HEK293T (cell line): ENCODE measurements around the gene ASAP3.

Source experiments
- CTCF ChIA-PET: fragments of 350-600 bp; formaldehyde crosslinking; extraction: SDS; loops from one replicate; lab custom pipeline; 2021; ENCODE audit warnings: antibody characterized with exemption, inconsistent platforms; lab: Yijun Ruan, JAX
- POLR2A ChIA-PET: fragments of 350-600 bp; formaldehyde crosslinking; extraction: SDS; loops from one replicate; lab custom pipeline; 2020; ENCODE audit warnings: antibody characterized with exemption, inconsistent platforms; lab: Yijun Ruan, JAX
- DNase-seq: peaks from one replicate; pipeline ENCODE4 v3.0.0; 2012; ENCODE audit warnings: mixed read lengths; ENCODE audit errors: extremely low spot score
- ARNT ChIP-seq: fragments of 450-650 bp; IDR thresholded peaks from 2 replicates; pipeline ENCODE4 v1.6.1; 2017; ENCODE audit warnings: mild to moderate bottlenecking
- BHLHE40 ChIP-seq: fragments of 450-650 bp; IDR thresholded peaks from 2 replicates; pipeline ENCODE4 v1.6.1; 2016; ENCODE audit warnings: mild to moderate bottlenecking, moderate library complexity, borderline replicate concordance
- CTBP1 ChIP-seq: fragments of 450-650 bp; IDR thresholded peaks from 2 replicates; pipeline ENCODE4 v1.6.1; 2016; ENCODE audit warnings: borderline replicate concordance
- ELF4 ChIP-seq: fragments of 450-650 bp; IDR thresholded peaks from 2 replicates; pipeline ENCODE4 v1.6.1; 2017; ENCODE audit warnings: antibody characterized with exemption
- FOXA1 ChIP-seq: fragments of 450-650 bp; IDR thresholded peaks from 2 replicates; pipeline ENCODE4 v1.6.1; 2016; ENCODE audit warnings: mild to moderate bottlenecking
- FOXK2 ChIP-seq: fragments of 450-650 bp; IDR thresholded peaks from 2 replicates; pipeline ENCODE4 v1.6.1; 2016; ENCODE audit warnings: mild to moderate bottlenecking
- FOXM1 ChIP-seq: fragments of 450-650 bp; IDR thresholded peaks from 2 replicates; pipeline ENCODE4 v1.6.1; 2017; ENCODE audit warnings: mild to moderate bottlenecking, borderline replicate concordance
- HDGF ChIP-seq: fragments of 450-650 bp; IDR thresholded peaks from 2 replicates; pipeline ENCODE4 v1.6.1; 2017; ENCODE audit warnings: antibody characterized with exemption, borderline replicate concordance
- L3MBTL2 ChIP-seq: fragments of 450-650 bp; conservative IDR thresholded peaks from 2 replicates; pipeline ENCODE4 v1.6.1; 2016; ENCODE audit warnings: mild to moderate bottlenecking
- LEF1 ChIP-seq: fragments of 450-650 bp; IDR thresholded peaks from 2 replicates; pipeline ENCODE4 v1.6.1; 2017; ENCODE audit warnings: mild to moderate bottlenecking, borderline replicate concordance
- NFRKB ChIP-seq: fragments of 450-650 bp; IDR thresholded peaks from 2 replicates; pipeline ENCODE4 v1.6.1; 2016; ENCODE audit warnings: mild to moderate bottlenecking, moderate library complexity
- PKNOX1 ChIP-seq: fragments of 450-650 bp; IDR thresholded peaks from 2 replicates; pipeline ENCODE4 v1.6.1; 2016
- SP1 ChIP-seq: fragments of 450-650 bp; IDR thresholded peaks from 2 replicates; pipeline ENCODE4 v1.6.1; 2017
- SUZ12 ChIP-seq: fragments of 450-650 bp; IDR thresholded peaks from 2 replicates; pipeline ENCODE4 v1.6.1; 2016; ENCODE audit warnings: mild to moderate bottlenecking
- TARDBP ChIP-seq: fragments of 450-650 bp; IDR thresholded peaks from 2 replicates; pipeline ENCODE4 v1.6.1; 2016
- ZNF384 ChIP-seq: fragments of 450-650 bp; IDR thresholded peaks from 2 replicates; pipeline ENCODE4 v1.6.1; 2016

Gene ASAP3

DNA sequence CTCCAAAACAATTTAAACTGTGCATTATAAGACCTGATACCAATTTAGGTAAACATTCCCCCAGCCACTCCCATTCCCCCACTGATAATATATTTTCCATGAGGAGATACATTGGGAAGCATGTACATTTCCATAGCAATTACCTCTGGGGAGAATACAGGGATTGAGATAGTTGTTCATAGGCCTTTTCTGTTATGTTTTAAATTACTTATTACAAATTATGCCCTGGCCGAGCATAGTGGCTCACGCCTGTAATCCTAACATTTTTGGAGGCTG lies 4.4 kb downstream of the ASAP3 start:
- TF ChIP-seq HDGF (no peak), FOXA1 (no peak), SP1 (no peak), FOXK2 (no peak), ARNT (no peak), PKNOX1 (no peak), ELF4 (no peak), L3MBTL2 (no peak), BHLHE40 (no peak), CTBP1 (no peak), ZNF384 (no peak), LEF1 (no peak), TARDBP (no peak), SUZ12 (no peak), NFRKB (no peak), FOXM1 (no peak)
- no peak for DNase-seq
- CTCF ChIA-PET: no interaction called here
- POLR2A ChIA-PET: no interaction called here

DNA sequence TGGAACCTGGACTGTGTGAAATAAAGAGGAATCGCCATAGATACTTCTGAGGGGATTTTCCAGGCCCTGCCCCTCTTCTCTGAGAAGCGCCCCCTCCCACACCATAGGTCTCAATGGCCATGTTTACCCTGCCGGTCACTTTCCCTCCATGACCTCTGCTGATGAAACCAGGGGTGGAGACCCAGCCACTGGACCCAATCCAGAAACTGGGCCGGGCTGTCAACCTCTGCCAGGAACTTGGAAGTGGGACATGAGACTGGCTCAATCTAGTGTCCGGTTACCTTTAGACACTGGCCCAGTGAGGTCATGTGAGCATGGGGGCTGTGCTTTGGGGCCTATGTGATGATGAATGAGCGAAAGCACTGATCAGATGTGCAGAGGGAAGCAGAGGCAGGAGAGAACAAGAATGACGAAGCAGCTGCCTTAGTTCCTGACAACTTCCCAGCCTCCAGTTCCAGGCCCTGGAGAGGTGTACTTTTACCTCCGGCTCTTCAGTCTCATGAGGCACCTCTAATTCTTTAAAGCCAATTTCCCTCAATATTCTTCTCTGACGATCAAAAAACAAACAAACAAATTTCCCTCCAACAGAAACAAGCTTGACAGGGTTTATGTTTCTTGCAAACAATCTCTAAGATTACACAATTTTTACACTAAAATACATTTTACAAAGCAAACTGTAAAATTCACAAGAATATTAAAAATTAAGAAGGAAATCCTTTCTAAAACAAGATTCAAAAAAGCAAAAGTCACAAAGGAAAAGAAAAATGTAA lies 4.9 kb downstream of the ASAP3 start:
- no peak for DNase-seq
- ChIA-PET POLR2A (no interaction called here), CTCF (no interaction called here)
- TF ChIP-seq LEF1: no peak
- no peak for TF ChIP-seq SP1
- no peak for TF ChIP-seq L3MBTL2
- TF ChIP-seq TARDBP: no peak
- no peak for TF ChIP-seq BHLHE40

GRCh38 chr1:23477359-23478144 lies 6.4 kb downstream of the ASAP3 start:
- ChIA-PET POLR2A (no interaction called here), CTCF (no interaction called here)
- DNase-seq: no peak
- TF ChIP-seq SP1: no peak
- TF ChIP-seq TARDBP: no peak
- no peak for TF ChIP-seq BHLHE40
- no peak for TF ChIP-seq ARNT
- TF ChIP-seq LEF1: no peak
- TF ChIP-seq CTBP1: no peak
- no peak for TF ChIP-seq NFRKB
- no peak for TF ChIP-seq HDGF
- no peak for TF ChIP-seq FOXK2
- TF ChIP-seq ZNF384: no peak
- no peak for TF ChIP-seq PKNOX1
- TF ChIP-seq FOXM1: no peak
- TF ChIP-seq SUZ12: no peak
- no peak for TF ChIP-seq FOXA1
- TF ChIP-seq L3MBTL2: no peak
- no peak for TF ChIP-seq ELF4

- DNase-seq: no peak
- TF ChIP-seq BHLHE40 (no peak), ARNT (no peak), SUZ12 (no peak), FOXA1 (no peak), ELF4 (no peak), FOXM1 (no peak), NFRKB (no peak), PKNOX1 (no peak), L3MBTL2 (no peak), FOXK2 (no peak), TARDBP (no peak), LEF1 (no peak), ZNF384 (no peak), SP1 (no peak), HDGF (no peak), CTBP1 (no peak)
- POLR2A ChIA-PET: interaction anchor here (1.1 kb wide), 1 partner anchor 8 kb away, joined by 5 read pairs; the partner anchor contains the start of gene ASAP3
- CTCF ChIA-PET: interaction anchor here (0.6 kb wide), 1 partner anchor 64 kb away, joined by 3 read pairs; no protein-coding TSS in a partner anchor
These were observed 8.3 kb downstream of the ASAP3 start for GRCh38 chr1:23475641-23476040.

DNA sequence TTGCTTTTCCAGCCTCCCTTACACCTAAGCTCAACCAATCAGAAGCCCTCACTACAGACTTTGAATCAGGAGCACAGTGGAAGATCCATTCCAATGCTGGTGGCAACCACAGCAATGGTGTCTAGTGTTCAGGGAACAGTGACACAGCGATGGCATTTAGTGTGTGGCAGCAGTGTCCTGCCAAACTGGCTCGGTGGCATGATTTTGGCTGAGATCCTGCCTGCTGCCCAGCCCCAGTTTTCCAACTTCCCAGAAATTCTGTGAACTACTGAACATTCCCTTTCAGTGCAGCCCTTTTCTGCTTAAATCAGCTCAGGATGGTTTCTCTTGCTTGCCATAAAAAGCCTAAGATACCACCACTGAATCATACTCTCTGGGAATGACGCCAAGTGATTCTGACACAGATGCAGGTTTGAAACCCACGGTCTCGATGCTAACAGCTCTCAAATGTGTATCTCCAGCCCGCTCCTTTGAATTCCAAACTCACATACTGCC lies 8.8 kb downstream of the ASAP3 start:
- ChIA-PET CTCF (interaction anchor here (0.6 kb wide), 1 partner anchor 64 kb away, joined by 3 read pairs; no protein-coding TSS in a partner anchor), POLR2A (interaction anchor here (1.1 kb wide), 1 partner anchor 9 kb away, joined by 5 read pairs; the partner anchor contains the start of gene ASAP3)

More for the DNA sequence above, 8.8 kb downstream of the ASAP3 start:
- no peak for DNase-seq
- TF ChIP-seq L3MBTL2 (no peak), CTBP1 (no peak), LEF1 (no peak), NFRKB (no peak), TARDBP (no peak), HDGF (no peak), SP1 (no peak), FOXA1 (no peak), ELF4 (no peak), PKNOX1 (no peak), FOXM1 (no peak), ARNT (no peak), BHLHE40 (no peak), SUZ12 (no peak), FOXK2 (no peak), ZNF384 (no peak)
